GM12878 (cell line): ENCODE data around the gene MRPS23. TPM values are rescaled to one million over a fixed set of nuclear protein-coding genes. Genes with fewer than 3 reads are reported as not detected.
A peak's percentile ranks its signal among the peaks of the same experiment; 100 is the strongest.

Experiments used
- ATAC-seq: fragments of 200-7000 bp; cut with Tn5 transposase; 3 replicates; pipeline ENCODE4 v1.9.1; 2020; ENCODE audit warnings: mild to moderate bottlenecking, moderate library complexity
- BruUV-seq: library from RNA; stranded (reverse); fragments of 400-500 nt; replicated peaks from 2 replicates; lab custom pipeline; 2021; lab: Mats Ljungman, UMichigan
- CTCF ChIA-PET: fragments of 300-600 bp; sonication (Branson Sonifier 250); formaldehyde crosslinking; extraction: SDS; loops from one replicate; lab custom pipeline; 2021; ENCODE audit warnings: inconsistent platforms; lab: Yijun Ruan, JAX
- POLR2A ChIA-PET: fragments of 350-600 bp; formaldehyde crosslinking; extraction: SDS; loops from one replicate; lab custom pipeline; 2021; ENCODE audit warnings: inconsistent platforms; lab: Charles Lee
- RAD21 ChIA-PET: fragments of 300-600 bp; sonication (Branson Sonifier 250); formaldehyde crosslinking; loops from one replicate; lab custom pipeline; 2023; ENCODE audit warnings: antibody characterized with exemption; ENCODE audit not compliant: unreplicated experiment; lab: Charles Lee
- SMC1A ChIA-PET: fragments of 300-600 bp; sonication (Branson Sonifier 250); formaldehyde crosslinking; loops from one replicate; lab custom pipeline; 2023; ENCODE audit not compliant: unreplicated experiment, uncharacterized antibody; lab: Charles Lee
- DNase-seq: peaks from one replicate; pipeline ENCODE4 v3.0.0-alpha.2; 2011; ENCODE audit warnings: low read depth, low spot score
- FAIRE-seq: peaks from 3 replicates; lab custom pipeline; 2011; peaks lifted over from hg19 to GRCh38; lab: Jason Lieb, UNC
- H2AFZ ChIP-seq: 2 replicates; pipeline ENCODE4 v1.6.0; 2011; ENCODE audit warnings: low read depth, low read length, control low read depth; ENCODE audit not compliant: control insufficient read depth
- H3K27ac ChIP-seq: 2 replicates; pipeline ENCODE4 v1.5.1; 2011; ENCODE audit warnings: control low read depth; ENCODE audit not compliant: control insufficient read depth, insufficient read depth
- H3K27me3 ChIP-seq, 2 experiments: replicated peaks in 1 of 2; 2 replicates each; pipeline versions ENCODE4 v1.6.0 to v1.6.1; 2011; ENCODE audit warnings: low read length in 1 of 2; ENCODE audit not compliant: control insufficient read depth in 2 of 2, insufficient read depth in 2 of 2
- H3K36me3 ChIP-seq, 2 experiments: 2 replicates each; pipeline ENCODE4 v1.5.1; 2011; ENCODE audit warnings: low read length in 1 of 2; ENCODE audit not compliant: control insufficient read depth in 2 of 2, insufficient read depth in 2 of 2
- H3K4me1 ChIP-seq: 2 replicates; pipeline ENCODE4 v1.6.1; 2011; ENCODE audit warnings: mild to moderate bottlenecking, low read length, moderate library complexity, mixed read lengths; ENCODE audit not compliant: control insufficient read depth, insufficient read depth
- H3K4me2 ChIP-seq: 2 replicates; pipeline ENCODE4 v1.6.0; 2011; ENCODE audit warnings: control low read depth; ENCODE audit not compliant: control insufficient read depth, insufficient read depth
- H3K4me3 ChIP-seq: fragments of 200-600 bp; sonication (generic); 2 replicates; pipeline ENCODE4 v1.5.1; 2016
- H3K79me2 ChIP-seq: 2 replicates; pipeline ENCODE4 v1.6.0; 2011; ENCODE audit warnings: low read length; ENCODE audit not compliant: control insufficient read depth, insufficient read depth
- H3K9ac ChIP-seq: 2 replicates; pipeline ENCODE4 v1.8.0; 2011; ENCODE audit warnings: low read length, control low read depth, mixed read lengths; ENCODE audit not compliant: control insufficient read depth, insufficient read depth
- H3K9me3 ChIP-seq: replicated peaks from 3 replicates; pipeline ENCODE4 v1.5.1; 2011; ENCODE audit warnings: mild to moderate bottlenecking, low read length; ENCODE audit not compliant: control insufficient read depth, insufficient read depth
- H4K20me1 ChIP-seq: 2 replicates; pipeline ENCODE4 v1.6.0; 2011; ENCODE audit not compliant: control insufficient read depth, insufficient read depth
- FOXK2 ChIP-seq: fragments of 450-650 bp; IDR thresholded peaks from 2 replicates; pipeline ENCODE4 v1.6.1; 2017; ENCODE audit warnings: mild to moderate bottlenecking, moderate library complexity
- HCFC1 ChIP-seq: fragments of 150-350 bp; IDR thresholded peaks from 2 replicates; pipeline ENCODE4 v1.6.1; 2014; ENCODE audit warnings: low read length
- JUNB ChIP-seq: IDR thresholded peaks from 2 replicates; pipeline ENCODE4 v1.6.1; 2016; ENCODE audit warnings: antibody characterized with exemption, mild to moderate bottlenecking
- LARP7 ChIP-seq: fragments of 450-650 bp; IDR thresholded peaks from 2 replicates; pipeline ENCODE4 v1.6.1; 2017; ENCODE audit warnings: mild to moderate bottlenecking
- POLR2A ChIP-seq: IDR thresholded peaks from 2 replicates; pipeline ENCODE4 v1.6.1; 2011; ENCODE audit warnings: low read depth, mild to moderate bottlenecking, low read length
- RBBP5 ChIP-seq: fragments of 200-600 bp; sonication (generic); conservative IDR thresholded peaks from 2 replicates; pipeline ENCODE4 v1.6.1; 2016
- SPI1 ChIP-seq: IDR thresholded peaks from 2 replicates; pipeline ENCODE4 v1.6.1; 2011; ENCODE audit warnings: low read depth, mild to moderate bottlenecking, low read length, moderate library complexity, borderline replicate concordance; ENCODE audit not compliant: insufficient read depth
- SUPT20H ChIP-seq: IDR thresholded peaks from 2 replicates; pipeline ENCODE4 v1.6.1; 2011; ENCODE audit warnings: low read depth, mild to moderate bottlenecking, low read length, moderate library complexity, borderline replicate concordance; ENCODE audit not compliant: control insufficient read depth
- SUZ12 ChIP-seq: fragments of 200-600 bp; sonication (generic); IDR thresholded peaks from one replicate; pipeline ENCODE4 v1.6.1; 2018; ENCODE audit warnings: antibody characterized with exemption, mild to moderate bottlenecking; ENCODE audit not compliant: unreplicated experiment
- TCF7 ChIP-seq: IDR thresholded peaks from 2 replicates; pipeline ENCODE4 v1.6.1; 2014; ENCODE audit warnings: antibody characterized with exemption, borderline replicate concordance
- ZNF384 ChIP-seq: IDR thresholded peaks from 2 replicates; pipeline ENCODE4 v1.6.1; 2012; ENCODE audit warnings: low read depth, mild to moderate bottlenecking, low read length, improper control_type of control experiment, borderline replicate concordance
- WGBS: methylation state at CpG from one replicate; pipeline ENCODE4 v1.1.6; 2016; ENCODE audit warnings: low lambda C conversion rate; ENCODE audit not compliant: insufficient replicate concordance, insufficient coverage; ENCODE audit errors: missing lambda C conversion rate; 5-methylcytosine and 5-hydroxymethylcytosine counted together
- in situ Hi-C: fragments of 300-500 bp; cut with MboI; formaldehyde crosslinking; loops from 9 replicates; pipeline ENCODE4 v1.14.3; 2018; ENCODE audit warnings: mixed read lengths
- intact Hi-C: fragments of 100-400 bp; cut with micrococcal nuclease; formaldehyde crosslinking; loops from one replicate; pipeline ENCODE4 v1.14.2; 2022; ENCODE audit not compliant: unreplicated experiment
- polyA plus RNA-seq, 11 experiments: library from polyadenylated mRNA; depleted of rRNA in 4 of 11; unstranded in 6 of 11; stranded (reverse) in 5 of 11; fragments of >200 nt; fragmentation: Nextera tagmentation in 4 of 11; fragmentation: Illumina TruSeq in 1 of 11; extraction: Ambion mirVana in 4 of 11; extraction: Trizol in 1 of 11; gene quantifications; 1 replicate in 1 of 11; 2 replicates in 10 of 11; pipeline versions ENCODE4 v1.2.1 to v1.2.3, GENCODE V29; 2011 to 2016; ENCODE audit warnings: inconsistent platforms in 2 of 11, missing spikeins in 2 of 11, low read depth in 1 of 11
- total RNA-seq, 4 experiments: library from RNA; depleted of rRNA in 3 of 4; stranded (reverse); fragments of >200 nt in 3 of 4; fragmentation: Illumina TruSeq in 1 of 4; extraction: Trizol in 1 of 4; gene quantifications; 2 replicates each; pipeline versions ENCODE4 v1.2.1 to v1.2.3, GENCODE V29; 2013 to 2021
- TF ChIP-seq, protein P1 (sequence below): IDR thresholded peaks from 2 replicates; pipeline ENCODE4 v1.6.1; 2011; ENCODE audit warnings: borderline replicate concordance, low read depth, mild to moderate bottlenecking, moderate library complexity, mixed read lengths, low read length; ENCODE audit not compliant: insufficient read depth; ENCODE audit errors: extremely low read length

Gene MRPS23
- total and polyA plus RNA-seq, 10 of the 15 experiments (the other 5 are each of a cell fraction or from before 2014, with no cell fraction given) = 65.3 to 237 (median 87.9) TPM

DNA sequence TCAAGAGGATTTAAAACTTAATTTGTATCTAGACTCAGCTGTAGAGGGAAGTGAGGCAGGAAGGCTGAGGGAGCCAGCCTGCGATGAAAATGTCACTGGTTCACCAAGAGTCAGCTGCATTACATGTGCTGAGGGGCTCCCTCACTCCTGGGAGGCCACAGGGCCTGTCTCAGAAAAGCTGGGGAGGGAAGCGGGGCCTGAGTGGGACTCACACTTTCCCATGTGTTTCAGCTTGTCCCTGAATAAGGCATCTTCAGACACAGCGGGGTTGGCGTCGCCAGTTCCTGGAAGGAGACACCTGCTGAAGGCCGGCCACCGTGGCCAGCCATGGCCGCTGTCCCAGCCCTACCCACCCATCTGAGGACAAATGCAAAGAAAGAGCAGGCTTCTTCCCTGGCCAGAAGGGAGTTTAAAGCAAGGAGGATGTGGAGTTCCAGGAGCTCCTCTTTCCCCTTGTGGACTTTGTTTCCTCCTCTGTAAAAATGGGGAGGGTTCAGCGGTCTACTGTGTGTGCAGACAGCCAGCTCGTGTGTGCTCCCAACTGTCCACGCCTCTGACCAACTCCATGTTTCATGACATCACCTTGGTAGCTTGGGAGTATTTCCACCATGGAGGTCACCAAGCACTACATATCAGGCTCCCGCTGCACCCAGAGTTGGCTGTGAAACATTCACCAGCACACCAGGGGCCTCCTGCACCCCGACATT lies 19.2 kb upstream of the MRPS23 start:
- no peak overlapping the region for H3K27ac ChIP-seq
- TF ChIP-seq SUPT20H (no peak), JUNB (no peak), FOXK2 (no peak), ZNF384 (no peak), RBBP5 (no peak), HCFC1 (no peak), SUZ12 (no peak), SPI1 (no peak), LARP7 (no peak), TCF7 (no peak), POLR2A (no peak)
- TF ChIP-seq, protein P1, sequence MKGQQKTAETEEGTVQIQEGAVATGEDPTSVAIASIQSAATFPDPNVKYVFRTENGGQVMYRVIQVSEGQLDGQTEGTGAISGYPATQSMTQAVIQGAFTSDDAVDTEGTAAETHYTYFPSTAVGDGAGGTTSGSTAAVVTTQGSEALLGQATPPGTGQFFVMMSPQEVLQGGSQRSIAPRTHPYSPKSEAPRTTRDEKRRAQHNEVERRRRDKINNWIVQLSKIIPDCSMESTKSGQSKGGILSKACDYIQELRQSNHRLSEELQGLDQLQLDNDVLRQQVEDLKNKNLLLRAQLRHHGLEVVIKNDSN = no peak
- FAIRE-seq = peak; percentile 31
- RAD21 ChIA-PET = interaction anchor here (1.0 to 4.2 kb wide), 6 partner anchors 9 to 130 kb away, joined by 3 to 20 read pairs (median 4); partner anchors contain the start of gene CUEDC1
- H3K27me3 ChIP-seq = no peaks in the 10 kb centered on the region; a peak in 1 of 4 replicates
- no peaks in the 10 kb centered on the region for H3K36me3 ChIP-seq
- WGBS = 84% methylated on average over 13 of the region's 13 CpGs
- no peaks in the 10 kb centered on the region for H3K79me2 ChIP-seq
- H2AFZ ChIP-seq = no peak overlapping the region
- CTCF ChIA-PET = interaction anchor here (0.6 to 5.9 kb wide), 8 partner anchors 9 to 131 kb away, joined by 3 to 50 read pairs (median 5); no protein-coding TSS in a partner anchor
- no peak overlapping the region for H3K9ac ChIP-seq
- H3K9me3 ChIP-seq = no peaks in the 10 kb centered on the region; the same call in 2 of the 3 replicates
- ATAC-seq = no peak
- H3K4me1 ChIP-seq = peaks cover 23% of the 10 kb centered on the region
- no TSS peak for BruUV-seq
- in situ Hi-C loops = no loop called here
- H4K20me1 ChIP-seq = no peaks in the 10 kb centered on the region
- POLR2A ChIA-PET = interaction anchor here (0.6 to 1.4 kb wide), 3 partner anchors 18 to 139 kb away, joined by 3 to 10 read pairs (median 5); no protein-coding TSS in a partner anchor
- SMC1A ChIA-PET = interaction anchor here (0.7 to 2.5 kb wide), 4 partner anchors 10 to 112 kb away, joined by 3 to 12 read pairs (median 4); no protein-coding TSS in a partner anchor
- H3K4me2 ChIP-seq = no peak overlapping the region; the same call in 1 of the 2 replicates
- intact Hi-C loops = no loop called here
- H3K4me3 ChIP-seq = no peak overlapping the region
- no peak for DNase-seq
